ENCODE results near the gene CTDSP2.

DNA sequence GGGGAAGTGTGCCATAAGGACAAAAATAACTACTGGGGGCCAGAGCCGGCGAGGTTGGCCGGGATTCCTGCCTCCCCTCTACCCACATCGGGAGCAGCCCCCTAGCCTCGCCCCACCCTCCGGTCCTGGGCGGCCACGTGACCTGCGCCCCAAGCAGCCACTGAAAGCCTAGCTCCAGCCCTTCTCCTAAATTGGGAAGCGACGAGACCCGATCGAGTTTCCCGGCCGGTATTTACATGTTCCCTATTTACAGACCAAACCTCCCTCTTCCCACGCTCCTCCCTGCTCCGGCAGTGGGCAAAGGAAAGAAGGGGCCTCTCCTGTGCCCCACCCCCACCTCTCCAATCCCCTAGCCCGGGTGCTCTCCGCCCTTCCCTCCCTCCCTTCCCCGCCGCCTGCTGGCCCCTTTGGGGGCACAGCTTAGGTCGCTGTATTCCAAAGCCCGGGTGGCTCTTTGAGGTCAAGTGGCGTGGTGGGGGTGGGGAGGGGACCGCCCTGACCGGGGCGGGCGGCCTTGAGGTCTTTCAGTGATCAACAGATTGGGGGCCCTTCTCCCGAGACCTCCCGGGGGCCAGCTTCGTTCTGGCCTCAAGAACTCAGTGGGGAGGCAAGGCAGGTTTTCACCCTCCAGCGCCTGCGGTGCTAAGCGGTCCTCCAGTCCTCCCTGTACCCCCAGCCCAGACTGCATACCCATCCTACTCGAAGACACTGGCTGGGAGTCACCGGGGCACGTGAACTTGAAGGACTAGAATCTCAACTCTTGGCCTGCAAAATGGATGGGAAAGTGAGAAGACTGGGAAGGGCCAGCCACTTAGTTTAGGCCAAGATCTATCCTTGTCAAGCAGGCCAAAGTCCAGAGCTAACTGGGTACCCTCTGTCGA, 6.3 kb upstream of the CTDSP2 start:
- TF ChIP-seq, protein P1, sequence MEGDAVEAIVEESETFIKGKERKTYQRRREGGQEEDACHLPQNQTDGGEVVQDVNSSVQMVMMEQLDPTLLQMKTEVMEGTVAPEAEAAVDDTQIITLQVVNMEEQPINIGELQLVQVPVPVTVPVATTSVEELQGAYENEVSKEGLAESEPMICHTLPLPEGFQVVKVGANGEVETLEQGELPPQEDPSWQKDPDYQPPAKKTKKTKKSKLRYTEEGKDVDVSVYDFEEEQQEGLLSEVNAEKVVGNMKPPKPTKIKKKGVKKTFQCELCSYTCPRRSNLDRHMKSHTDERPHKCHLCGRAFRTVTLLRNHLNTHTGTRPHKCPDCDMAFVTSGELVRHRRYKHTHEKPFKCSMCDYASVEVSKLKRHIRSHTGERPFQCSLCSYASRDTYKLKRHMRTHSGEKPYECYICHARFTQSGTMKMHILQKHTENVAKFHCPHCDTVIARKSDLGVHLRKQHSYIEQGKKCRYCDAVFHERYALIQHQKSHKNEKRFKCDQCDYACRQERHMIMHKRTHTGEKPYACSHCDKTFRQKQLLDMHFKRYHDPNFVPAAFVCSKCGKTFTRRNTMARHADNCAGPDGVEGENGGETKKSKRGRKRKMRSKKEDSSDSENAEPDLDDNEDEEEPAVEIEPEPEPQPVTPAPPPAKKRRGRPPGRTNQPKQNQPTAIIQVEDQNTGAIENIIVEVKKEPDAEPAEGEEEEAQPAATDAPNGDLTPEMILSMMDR (IDR thresholded peaks at IDR 0.05), result no peak
- TF ChIP-seq POLR2A (IDR thresholded peaks at IDR 0.05), result no peak
